Neural cell (in vitro differentiated cells): ENCODE results near the gene HAUS3. TPM values are rescaled to one million over a fixed set of nuclear protein-coding genes. Genes with fewer than 3 reads are reported as not detected.

Source experiments
- H2AFZ ChIP-seq: fragments of 200-600, 300-800 bp; sonication (generic), shearing (Covaris generic); 2 replicates; pipeline ENCODE4 v1.6.0; 2014; ENCODE audit warnings: low read depth, mild to moderate bottlenecking, antibody characterized with exemption, low read length, moderate library complexity
- H3F3A ChIP-seq: fragments of 200-600 bp; shearing (Covaris generic); 2 replicates; pipeline ENCODE4 v1.6.1; 2016; ENCODE audit warnings: mild to moderate bottlenecking, moderate library complexity, mixed read lengths, antibody characterized with exemption, low read length; ENCODE audit not compliant: insufficient read depth, poor library complexity, severe bottlenecking
- H3K27ac ChIP-seq: fragments of 200-600, 300-800 bp; sonication (generic), shearing (Covaris generic); 2 replicates; pipeline ENCODE4 v1.5.1; 2014; ENCODE audit warnings: mild to moderate bottlenecking, low read length, moderate library complexity
- H3K27me3 ChIP-seq: fragments of 300-800, 200-600 bp; sonication (generic), shearing (Covaris generic); 2 replicates; pipeline ENCODE4 v1.6.0; 2014; ENCODE audit warnings: mild to moderate bottlenecking, low read depth, low read length, moderate library complexity; ENCODE audit not compliant: insufficient read depth
- H3K36me3 ChIP-seq: fragments of 300-800, 200-600 bp; sonication (generic), shearing (Covaris generic); 2 replicates; pipeline ENCODE4 v1.5.1; 2014; ENCODE audit warnings: mild to moderate bottlenecking, antibody characterized with exemption, low read length, moderate library complexity; ENCODE audit not compliant: insufficient read depth
- H3K4me2 ChIP-seq: fragments of 300-800, 200-600 bp; sonication (generic), shearing (Covaris generic); 2 replicates; pipeline ENCODE4 v1.6.0; 2014; ENCODE audit warnings: mild to moderate bottlenecking, low read length
- H3K4me3 ChIP-seq: fragments of 300-800, 200-600 bp; sonication (generic), shearing (Covaris generic); 2 replicates; pipeline ENCODE4 v1.5.1; 2014; ENCODE audit warnings: mild to moderate bottlenecking, low read length, moderate library complexity
- H3K79me2 ChIP-seq: fragments of 200-600 bp; shearing (Covaris generic); replicated peaks from 2 replicates; pipeline ENCODE4 v1.6.0; 2014; ENCODE audit warnings: mild to moderate bottlenecking, low read length, moderate library complexity; ENCODE audit not compliant: insufficient read depth
- H3K9ac ChIP-seq: fragments of 300-800, 200-600 bp; sonication (generic), shearing (Covaris generic); 2 replicates; pipeline ENCODE4 v1.6.1; 2016; ENCODE audit warnings: mild to moderate bottlenecking, low read length, mixed read lengths
- H3K9me2 ChIP-seq: fragments of 200-600 bp; shearing (Covaris generic); 2 replicates; pipeline ENCODE4 v1.6.1; 2016; ENCODE audit warnings: mild to moderate bottlenecking, low read length, mixed read lengths; ENCODE audit not compliant: insufficient read depth
- H3K9me3 ChIP-seq: fragments of 200-600, 300-800 bp; sonication (generic), shearing (Covaris generic); 2 replicates; pipeline ENCODE4 v1.6.1; 2016; ENCODE audit warnings: mild to moderate bottlenecking, mixed run types, low read length, moderate library complexity, mixed read lengths
- H4K20me1 ChIP-seq: fragments of 200-600 bp; shearing (Covaris generic); 2 replicates; pipeline ENCODE4 v1.6.1; 2016; ENCODE audit warnings: mild to moderate bottlenecking, mixed run types; ENCODE audit not compliant: insufficient read depth
- EP300 ChIP-seq: fragments of 450-650 bp; conservative IDR thresholded peaks from 2 replicates; pipeline ENCODE4 v1.6.1; 2014; ENCODE audit warnings: antibody characterized with exemption, mild to moderate bottlenecking, moderate library complexity; ENCODE audit not compliant: poor library complexity, severe bottlenecking
- EZH2 ChIP-seq: fragments of 200-600, 300-800 bp; shearing (Covaris generic), sonication (generic); IDR thresholded peaks from 2 replicates; pipeline ENCODE4 v1.6.1; 2014; ENCODE audit warnings: antibody characterized with exemption, low read length, borderline replicate concordance, mild to moderate bottlenecking; ENCODE audit not compliant: insufficient read depth, poor library complexity, severe bottlenecking
- MXI1 ChIP-seq: fragments of 450-650 bp; conservative IDR thresholded peaks from 2 replicates; pipeline ENCODE4 v1.6.1; 2014; ENCODE audit warnings: antibody characterized with exemption, mild to moderate bottlenecking; ENCODE audit not compliant: poor library complexity, severe bottlenecking
- POLR2AphosphoS5 ChIP-seq: IDR thresholded peaks from 2 replicates; pipeline ENCODE4 v1.6.1; 2012
- RAD21 ChIP-seq: fragments of 450-650 bp; conservative IDR thresholded peaks from 2 replicates; pipeline ENCODE4 v1.6.1; 2014; ENCODE audit warnings: antibody characterized with exemption, mild to moderate bottlenecking, moderate library complexity
- SMC3 ChIP-seq: fragments of 450-650 bp; conservative IDR thresholded peaks from 2 replicates; pipeline ENCODE4 v1.6.1; 2014; ENCODE audit warnings: antibody characterized with exemption, mild to moderate bottlenecking, moderate library complexity; ENCODE audit not compliant: poor library complexity
- TAF1 ChIP-seq: IDR thresholded peaks from 2 replicates; pipeline ENCODE4 v1.6.1; 2012; ENCODE audit warnings: low read depth
- polyA plus RNA-seq: library from polyadenylated mRNA; depleted of rRNA; stranded (reverse); fragments of >200 nt; gene quantifications from 2 replicates; pipeline ENCODE4 v1.2.3, GENCODE V29; 2014
- TF ChIP-seq, protein P1 (sequence below): IDR thresholded peaks from 2 replicates; pipeline ENCODE4 v1.6.1; 2012; ENCODE audit warnings: borderline replicate concordance
- TF ChIP-seq, protein P2 (sequence below): fragments of 450-650 bp; IDR thresholded peaks from 2 replicates; pipeline ENCODE4 v1.5.1; 2014; ENCODE audit warnings: antibody characterized with exemption, mild to moderate bottlenecking, moderate library complexity; ENCODE audit not compliant: poor library complexity, severe bottlenecking

The HAUS3 gene
- polyA plus RNA-seq, 1 donor from 2014 or later: 34.2 TPM

DNA sequence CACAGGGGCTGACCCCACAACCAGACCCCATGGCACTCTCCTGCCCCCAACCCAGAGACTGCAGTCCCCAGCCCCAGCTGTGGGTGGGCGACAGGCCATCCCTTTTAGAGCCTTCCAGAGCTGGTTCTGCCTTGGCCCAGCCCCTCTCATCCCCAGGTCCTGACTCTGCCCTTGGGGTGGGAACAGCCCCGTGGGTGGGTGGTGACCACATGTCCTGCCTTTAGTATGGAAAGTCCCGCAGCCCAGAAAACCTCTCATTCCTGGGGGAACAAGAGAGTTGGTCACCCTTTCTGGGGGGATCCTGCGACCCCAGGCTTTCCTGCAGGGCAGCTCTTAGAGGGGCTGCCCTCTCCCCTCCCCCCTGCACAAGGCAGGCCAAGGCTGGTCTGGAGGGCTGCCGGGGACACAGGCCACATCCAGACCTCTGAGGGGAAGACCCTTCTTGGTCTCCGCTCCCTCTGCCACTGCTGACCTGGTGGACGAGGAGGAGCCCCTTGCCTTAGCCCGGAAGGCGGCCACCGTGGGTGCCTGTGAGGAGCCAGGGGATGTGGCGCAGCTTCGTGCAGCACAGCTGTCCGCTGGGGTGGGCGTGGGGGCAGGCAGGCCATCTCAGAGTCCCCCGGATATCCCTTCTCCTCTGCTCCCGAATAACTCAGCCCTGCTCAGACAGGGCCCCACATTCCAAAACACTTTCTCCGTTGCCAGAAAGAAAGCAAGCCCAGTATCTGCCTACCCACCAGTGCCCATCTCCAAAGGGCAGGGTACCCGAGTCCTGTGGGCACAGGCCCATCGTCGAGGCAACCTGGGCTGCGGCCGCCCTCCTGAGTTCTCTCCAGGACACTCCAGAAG lies 26.7 kb upstream of the HAUS3 start:
- Histone ChIP-seq H3K4me3 (no peak overlapping the region), H3K9me3 (no peaks in the 10 kb centered on the region), H3K27me3 (no peaks in the 10 kb centered on the region), H3K36me3 (no peaks in the 10 kb centered on the region), H3K9ac (no peak overlapping the region), H3K79me2 (no peaks in the 10 kb centered on the region), H3K9me2 (no peaks in the 10 kb centered on the region), H3K27ac (no peak overlapping the region), H4K20me1 (no peaks in the 10 kb centered on the region), H2AFZ (no peak overlapping the region), H3F3A (no peaks in the 10 kb centered on the region), H3K4me2 (no peak overlapping the region)
- TF ChIP-seq RAD21: no peak
- TF ChIP-seq, protein P1, sequence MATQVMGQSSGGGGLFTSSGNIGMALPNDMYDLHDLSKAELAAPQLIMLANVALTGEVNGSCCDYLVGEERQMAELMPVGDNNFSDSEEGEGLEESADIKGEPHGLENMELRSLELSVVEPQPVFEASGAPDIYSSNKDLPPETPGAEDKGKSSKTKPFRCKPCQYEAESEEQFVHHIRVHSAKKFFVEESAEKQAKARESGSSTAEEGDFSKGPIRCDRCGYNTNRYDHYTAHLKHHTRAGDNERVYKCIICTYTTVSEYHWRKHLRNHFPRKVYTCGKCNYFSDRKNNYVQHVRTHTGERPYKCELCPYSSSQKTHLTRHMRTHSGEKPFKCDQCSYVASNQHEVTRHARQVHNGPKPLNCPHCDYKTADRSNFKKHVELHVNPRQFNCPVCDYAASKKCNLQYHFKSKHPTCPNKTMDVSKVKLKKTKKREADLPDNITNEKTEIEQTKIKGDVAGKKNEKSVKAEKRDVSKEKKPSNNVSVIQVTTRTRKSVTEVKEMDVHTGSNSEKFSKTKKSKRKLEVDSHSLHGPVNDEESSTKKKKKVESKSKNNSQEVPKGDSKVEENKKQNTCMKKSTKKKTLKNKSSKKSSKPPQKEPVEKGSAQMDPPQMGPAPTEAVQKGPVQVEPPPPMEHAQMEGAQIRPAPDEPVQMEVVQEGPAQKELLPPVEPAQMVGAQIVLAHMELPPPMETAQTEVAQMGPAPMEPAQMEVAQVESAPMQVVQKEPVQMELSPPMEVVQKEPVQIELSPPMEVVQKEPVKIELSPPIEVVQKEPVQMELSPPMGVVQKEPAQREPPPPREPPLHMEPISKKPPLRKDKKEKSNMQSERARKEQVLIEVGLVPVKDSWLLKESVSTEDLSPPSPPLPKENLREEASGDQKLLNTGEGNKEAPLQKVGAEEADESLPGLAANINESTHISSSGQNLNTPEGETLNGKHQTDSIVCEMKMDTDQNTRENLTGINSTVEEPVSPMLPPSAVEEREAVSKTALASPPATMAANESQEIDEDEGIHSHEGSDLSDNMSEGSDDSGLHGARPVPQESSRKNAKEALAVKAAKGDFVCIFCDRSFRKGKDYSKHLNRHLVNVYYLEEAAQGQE: no peak
- TF ChIP-seq POLR2AphosphoS5: no peak
- TF ChIP-seq SMC3: no peak
- no peak for TF ChIP-seq MXI1
- no peak for TF ChIP-seq TAF1
- TF ChIP-seq EP300: no peak
- TF ChIP-seq, protein P2, sequence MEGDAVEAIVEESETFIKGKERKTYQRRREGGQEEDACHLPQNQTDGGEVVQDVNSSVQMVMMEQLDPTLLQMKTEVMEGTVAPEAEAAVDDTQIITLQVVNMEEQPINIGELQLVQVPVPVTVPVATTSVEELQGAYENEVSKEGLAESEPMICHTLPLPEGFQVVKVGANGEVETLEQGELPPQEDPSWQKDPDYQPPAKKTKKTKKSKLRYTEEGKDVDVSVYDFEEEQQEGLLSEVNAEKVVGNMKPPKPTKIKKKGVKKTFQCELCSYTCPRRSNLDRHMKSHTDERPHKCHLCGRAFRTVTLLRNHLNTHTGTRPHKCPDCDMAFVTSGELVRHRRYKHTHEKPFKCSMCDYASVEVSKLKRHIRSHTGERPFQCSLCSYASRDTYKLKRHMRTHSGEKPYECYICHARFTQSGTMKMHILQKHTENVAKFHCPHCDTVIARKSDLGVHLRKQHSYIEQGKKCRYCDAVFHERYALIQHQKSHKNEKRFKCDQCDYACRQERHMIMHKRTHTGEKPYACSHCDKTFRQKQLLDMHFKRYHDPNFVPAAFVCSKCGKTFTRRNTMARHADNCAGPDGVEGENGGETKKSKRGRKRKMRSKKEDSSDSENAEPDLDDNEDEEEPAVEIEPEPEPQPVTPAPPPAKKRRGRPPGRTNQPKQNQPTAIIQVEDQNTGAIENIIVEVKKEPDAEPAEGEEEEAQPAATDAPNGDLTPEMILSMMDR: no peak
- TF ChIP-seq EZH2: no peak

- Histone ChIP-seq H3K9ac (no peak overlapping the region), H3K4me3 (no peak overlapping the region), H3K79me2 (no peaks in the 10 kb centered on the region), H2AFZ (no peak overlapping the region), H3K36me3 (no peaks in the 10 kb centered on the region), H3K4me2 (no peak overlapping the region), H3F3A (no peaks in the 10 kb centered on the region), H3K9me2 (no peaks in the 10 kb centered on the region), H3K27me3 (no peaks in the 10 kb centered on the region), H4K20me1 (no peaks in the 10 kb centered on the region), H3K9me3 (no peaks in the 10 kb centered on the region), H3K27ac (no peak overlapping the region)
- no peak for TF ChIP-seq EP300
- TF ChIP-seq SMC3: no peak
- TF ChIP-seq, protein P2: no peak
- no peak for TF ChIP-seq RAD21
- no peak for TF ChIP-seq TAF1
- no peak for TF ChIP-seq MXI1
- TF ChIP-seq POLR2AphosphoS5: no peak
- TF ChIP-seq, protein P1: no peak
- TF ChIP-seq EZH2: no peak
Measured at GRCh38 chr4:2267841-2268240, 25.9 kb upstream of the HAUS3 start.
